Activated CD8-positive, alpha-beta memory T cell treated with anti-CD3 and anti-CD28 coated beads, Interleukin-2, amount 50 U/mL, for 24 hours (primary cell): ENCODE data around the gene LRRC63.
A peak's percentile ranks its signal among the peaks of the same experiment; 100 is the strongest.
"Not testable (repeated sequence)": the region's sequence is repeated elsewhere in the genome, so short reads cannot be mapped to it uniquely, and the experiment has no call there.

ENCODE experiments used
- DNase-seq: peaks from one replicate; pipeline ENCODE4 v3.0.0-alpha.2; 2020; ENCODE audit errors: extremely low read depth

The LRRC63 gene, protein sequence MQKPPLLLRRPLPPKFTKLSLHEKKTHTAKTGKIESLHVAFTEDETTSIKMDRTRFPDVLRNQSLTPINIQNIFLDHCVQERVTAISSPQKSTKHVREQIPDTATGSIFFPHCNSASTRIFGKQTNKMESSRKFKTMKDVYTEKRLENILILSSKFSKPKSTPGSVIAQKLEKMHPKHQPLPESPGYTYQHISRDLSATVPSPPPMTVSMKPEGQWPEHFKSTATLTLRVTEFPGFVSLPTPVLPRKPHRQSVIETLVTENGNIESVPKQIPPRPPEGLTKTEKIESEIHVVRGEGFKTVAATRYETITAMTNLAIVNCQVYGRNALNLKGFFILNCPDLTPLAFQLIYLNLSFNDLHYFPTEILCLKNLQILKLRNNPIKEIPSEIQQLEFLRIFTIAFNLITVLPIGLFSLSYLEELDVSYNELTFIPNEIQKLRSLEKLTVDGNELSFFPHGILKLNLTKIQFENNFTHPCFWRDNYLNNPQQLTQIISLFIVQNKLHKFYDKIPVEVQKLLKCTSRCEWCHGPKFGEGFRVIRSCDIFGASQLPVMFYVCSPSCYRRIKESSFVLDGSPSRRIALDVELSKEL

GRCh38 chr13:46211483-46212351 lies at the start of gene LRRC63:
TSS of gene LRRC63 (plus strand) at chr13:46211928. CDS start at chr13:46213035, 1,107 bp downstream.
- DNase-seq, result peak; percentile 66

- DNase-seq, result not testable (repeated sequence)
Measured at GRCh38 chr13:46162741-46163140, 49.0 kb upstream of the LRRC63 start.

DNA sequence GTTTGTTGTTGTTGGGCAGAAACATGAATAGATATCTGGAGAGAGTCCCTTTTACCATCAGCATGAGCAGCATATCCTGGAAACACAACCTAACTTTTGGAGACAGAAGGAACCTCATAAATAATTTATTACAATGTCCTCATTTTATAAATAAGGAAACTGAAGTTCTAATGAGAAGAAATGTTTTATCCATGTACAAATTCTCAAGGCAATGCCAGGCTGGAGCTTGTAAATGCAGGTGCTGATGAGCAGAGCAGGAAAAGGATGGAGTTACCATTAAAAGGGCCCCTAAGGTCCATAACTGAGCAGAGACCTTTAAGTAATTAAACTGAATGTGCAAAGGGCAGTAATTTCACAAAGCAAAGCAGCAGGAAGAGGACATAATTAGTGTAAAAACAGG lies 47.1 kb upstream of the LRRC63 start:
- DNase-seq, result no peak

DNA sequence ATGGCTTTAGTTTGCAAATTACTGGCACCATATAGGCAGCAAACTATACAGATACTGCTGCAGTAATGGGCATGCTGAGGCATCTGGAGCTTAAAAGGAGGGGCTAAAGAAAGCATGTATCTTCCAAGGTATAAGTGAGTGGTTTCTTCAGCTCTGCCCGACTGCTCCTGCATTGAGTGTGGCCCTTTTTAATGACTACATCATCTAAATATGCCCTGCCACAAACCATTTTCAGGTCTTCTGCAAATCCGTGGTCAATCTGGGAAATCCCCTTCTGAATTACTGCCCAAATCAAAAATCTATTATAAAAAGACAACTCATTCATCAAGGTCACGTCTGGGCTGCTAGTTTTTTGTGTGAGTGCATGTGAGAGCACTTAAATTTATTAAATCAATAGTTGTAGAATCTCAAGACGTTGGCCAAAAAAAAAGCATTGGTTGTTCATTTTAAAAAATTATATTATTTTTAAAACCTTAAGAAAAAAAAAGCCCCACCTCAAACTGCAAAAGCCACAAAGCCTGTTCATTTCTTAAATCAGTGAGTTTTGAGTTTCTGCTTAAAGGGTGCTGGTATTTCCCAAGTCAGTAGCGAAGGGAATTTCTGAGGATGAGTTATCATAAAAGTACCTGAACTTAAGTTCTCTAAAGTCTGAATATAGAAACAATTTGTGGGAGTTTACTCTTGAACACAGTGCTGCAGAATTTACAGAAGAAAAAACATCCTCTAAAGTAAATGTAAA lies 46.1 kb upstream of the LRRC63 start:
- DNase-seq, result no peak

- DNase-seq, result no peak
Measured at GRCh38 chr13:46166224-46166584, 45.5 kb upstream of the LRRC63 start.

DNA sequence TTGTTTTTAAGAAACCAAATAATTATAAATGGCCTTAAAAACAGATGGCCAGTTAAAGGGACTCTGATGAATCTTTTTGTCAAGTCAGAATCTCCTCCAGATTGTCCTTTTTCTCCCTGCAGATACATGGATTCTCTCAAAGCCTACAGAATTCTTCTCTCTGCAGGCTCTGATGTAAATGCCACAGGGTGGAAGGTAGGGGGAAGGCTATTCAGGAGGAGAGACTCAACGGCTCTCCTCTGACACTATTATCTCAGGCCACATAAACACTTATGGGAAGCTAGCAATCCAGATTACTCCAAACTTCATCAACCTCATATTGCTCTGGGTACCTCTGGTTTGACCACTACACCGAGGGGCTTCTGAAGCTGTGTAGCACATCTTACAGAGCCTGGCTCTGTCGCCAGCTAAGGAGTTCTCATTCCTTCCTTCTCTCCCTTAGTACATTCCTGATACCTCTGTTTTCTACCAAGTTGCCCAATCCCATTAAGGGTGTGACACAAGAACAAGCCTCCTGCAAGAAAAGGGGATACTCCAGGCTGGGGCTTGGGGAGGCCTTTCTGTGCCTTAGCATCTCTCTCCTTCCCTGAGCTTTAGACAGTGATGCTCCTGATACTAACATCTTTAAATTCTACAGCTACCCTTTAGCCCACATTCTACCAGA lies 44.6 kb upstream of the LRRC63 start:
- no peak for DNase-seq

DNA sequence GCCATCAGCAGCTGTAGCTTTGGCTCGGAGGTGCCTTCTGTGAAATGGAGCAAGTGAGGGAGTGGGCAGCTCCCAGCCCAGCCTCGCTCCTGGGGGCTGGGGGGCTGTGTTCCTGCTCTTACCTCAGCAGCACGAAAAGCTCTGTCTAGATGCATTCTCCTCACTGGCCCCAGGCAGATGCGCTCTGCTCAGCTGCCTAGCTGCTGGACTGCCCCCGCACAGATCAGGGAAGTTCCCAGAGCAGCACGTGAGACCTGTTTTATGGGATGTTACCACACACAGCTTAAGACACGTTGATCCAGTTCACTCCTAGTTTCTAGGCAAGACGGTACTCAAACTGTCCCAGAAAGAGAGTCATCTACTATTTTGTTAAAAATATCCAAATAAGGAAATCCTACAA lies 43.4 kb upstream of the LRRC63 start:
- no peak for DNase-seq

DNA sequence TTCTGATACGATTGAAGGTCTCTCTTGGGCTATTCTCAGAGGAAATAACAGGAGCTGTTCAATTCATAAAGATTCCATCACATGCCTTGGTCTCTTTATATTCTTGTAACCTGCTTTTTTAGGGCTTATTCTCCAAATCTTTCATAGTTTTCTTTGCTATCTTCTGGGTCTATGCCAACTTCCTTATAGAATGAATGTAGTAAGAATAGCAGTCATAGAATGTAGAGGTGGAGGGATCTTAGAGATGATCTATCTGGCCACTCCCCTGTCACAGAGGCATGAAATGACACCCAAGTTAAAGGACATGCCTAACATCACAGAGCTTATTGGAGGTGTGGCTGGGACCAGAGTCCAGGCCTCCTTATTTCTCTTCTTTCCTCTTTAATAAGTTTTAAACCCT lies 42.9 kb upstream of the LRRC63 start:
- DNase-seq, result no peak

GRCh38 chr13:46169758-46170157 lies 42.0 kb upstream of the LRRC63 start:
- DNase-seq, result no peak

DNA sequence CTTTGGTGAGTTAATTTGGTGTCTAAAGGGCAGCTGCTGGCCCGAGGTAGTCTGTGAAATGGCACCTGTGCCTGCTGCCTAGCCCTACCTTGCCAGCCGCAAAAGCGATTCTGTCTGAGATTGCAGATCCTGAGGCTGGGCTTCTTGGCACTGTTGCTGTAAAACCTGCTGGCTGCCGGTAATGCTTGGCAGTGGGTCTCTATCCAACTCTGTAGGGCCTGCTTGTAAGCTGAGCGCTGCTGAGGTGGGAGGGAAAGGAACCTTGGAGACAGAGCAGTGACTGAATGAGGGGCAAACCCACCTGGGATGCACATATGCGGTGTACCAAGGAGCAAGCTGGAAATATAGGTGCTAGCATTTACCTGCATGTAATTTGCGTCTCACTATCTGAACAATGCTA lies 41.5 kb upstream of the LRRC63 start:
- DNase-seq, result no peak

- no peak for DNase-seq
Measured at GRCh38 chr13:46170687-46171086, 41.0 kb upstream of the LRRC63 start.

DNA sequence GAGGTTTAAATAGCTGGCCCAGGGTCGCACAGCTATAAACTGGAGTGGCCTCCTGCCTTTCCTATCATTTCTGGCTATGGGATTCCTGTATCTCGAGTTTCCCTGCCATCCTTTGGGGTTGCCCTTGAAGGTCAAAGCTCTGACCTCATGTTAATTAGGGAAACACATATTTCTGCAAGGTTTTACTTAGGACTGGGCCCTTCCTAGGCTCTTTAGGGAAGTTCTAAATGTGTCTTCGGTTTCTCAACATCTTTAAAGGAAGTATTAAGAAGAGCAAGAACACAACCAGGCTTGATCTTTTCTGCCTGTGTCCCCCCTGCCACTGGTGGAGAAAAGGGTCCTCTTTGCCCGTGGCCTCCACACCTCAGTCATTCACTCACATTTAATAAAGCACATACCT lies 40.5 kb upstream of the LRRC63 start:
- no peak for DNase-seq

DNA sequence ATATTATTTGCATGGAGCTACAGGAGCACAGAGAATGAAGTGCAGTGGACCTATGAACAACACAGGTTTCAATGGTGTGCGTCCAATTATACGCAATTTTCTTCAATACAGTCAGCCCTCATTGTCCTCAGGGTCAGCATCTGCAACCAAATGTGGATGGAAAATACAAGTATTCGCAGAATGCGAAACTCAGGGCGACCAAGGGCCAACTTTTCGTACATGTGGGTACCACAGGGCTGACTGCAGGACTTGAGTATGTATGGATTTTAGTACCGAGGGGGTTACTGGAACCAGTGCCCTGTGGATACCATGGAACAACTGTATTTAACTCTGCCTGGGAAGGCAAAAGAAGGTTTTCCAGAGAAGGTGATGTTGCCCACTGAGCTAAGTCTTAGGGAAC lies 40.0 kb upstream of the LRRC63 start:
- DNase-seq, result no peak

DNA sequence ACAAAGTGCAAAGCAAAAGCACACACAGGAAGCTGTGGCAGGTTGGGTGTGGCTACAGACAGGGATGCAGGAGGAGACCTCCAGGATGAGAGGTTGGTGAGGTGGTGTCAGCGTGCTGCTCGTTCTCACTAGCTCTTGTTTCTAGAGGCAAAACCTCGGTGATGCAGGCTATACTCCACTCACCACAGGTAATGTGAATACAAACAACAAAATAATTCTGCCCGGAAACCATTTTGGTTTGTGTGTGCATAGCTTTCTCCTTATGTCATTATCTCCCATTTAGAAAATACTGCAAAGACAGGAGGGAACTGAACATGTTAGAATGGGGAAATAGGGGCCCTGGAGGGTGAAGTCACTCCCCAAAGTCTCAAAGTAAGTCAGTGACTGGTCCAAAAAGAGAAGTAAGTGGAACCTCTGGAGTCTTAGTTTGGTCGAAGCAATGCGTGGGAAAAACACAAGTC lies 39.2 kb upstream of the LRRC63 start:
- no peak for DNase-seq

GRCh38 chr13:46173656-46174055 lies 38.1 kb upstream of the LRRC63 start:
- DNase-seq, result no peak

DNA sequence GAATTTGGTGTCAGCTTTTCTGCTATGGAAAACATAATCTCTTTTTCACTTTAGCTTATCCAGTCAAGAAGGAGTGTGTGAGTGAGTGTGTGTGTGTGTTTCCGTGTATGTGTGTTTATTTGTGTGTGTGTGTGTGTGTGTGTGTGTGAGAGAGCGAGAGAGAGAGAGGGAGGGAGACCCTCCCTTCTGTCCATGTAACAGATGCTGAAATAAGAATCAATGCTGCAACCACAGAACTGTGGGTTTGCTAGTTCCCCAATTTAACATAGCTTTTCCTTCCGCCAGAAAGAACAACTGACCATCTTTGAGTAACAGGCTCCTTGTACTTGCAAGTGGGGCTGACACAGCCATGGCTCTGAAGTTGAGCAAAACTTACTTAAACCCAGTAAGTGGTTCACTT lies 35.0 kb upstream of the LRRC63 start:
- DNase-seq, result no peak

GRCh38 chr13:46178143-46178542 lies 33.6 kb upstream of the LRRC63 start:
- DNase-seq, result no peak

DNA sequence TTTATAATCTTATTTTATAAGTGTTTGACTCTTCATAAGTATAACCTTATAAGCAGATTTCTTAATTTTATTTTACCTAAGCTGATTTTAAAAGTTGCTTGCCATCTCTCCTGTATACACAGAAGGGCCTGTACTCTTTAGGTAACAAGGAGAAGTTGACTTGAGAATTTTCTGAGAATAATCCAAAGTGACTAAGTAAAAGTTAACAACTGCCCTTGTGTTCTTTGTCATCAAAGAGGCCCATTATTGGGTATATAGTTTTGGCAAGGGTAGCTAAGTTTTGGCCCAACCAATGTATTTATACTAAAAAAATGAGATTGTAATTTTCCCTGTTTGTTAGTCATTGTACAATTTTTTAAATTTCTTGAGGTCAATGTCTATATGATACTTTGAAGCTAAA lies 32.9 kb upstream of the LRRC63 start:
- DNase-seq, result no peak

- no peak for DNase-seq
Measured at GRCh38 chr13:46179491-46179908, 32.2 kb upstream of the LRRC63 start.

DNA sequence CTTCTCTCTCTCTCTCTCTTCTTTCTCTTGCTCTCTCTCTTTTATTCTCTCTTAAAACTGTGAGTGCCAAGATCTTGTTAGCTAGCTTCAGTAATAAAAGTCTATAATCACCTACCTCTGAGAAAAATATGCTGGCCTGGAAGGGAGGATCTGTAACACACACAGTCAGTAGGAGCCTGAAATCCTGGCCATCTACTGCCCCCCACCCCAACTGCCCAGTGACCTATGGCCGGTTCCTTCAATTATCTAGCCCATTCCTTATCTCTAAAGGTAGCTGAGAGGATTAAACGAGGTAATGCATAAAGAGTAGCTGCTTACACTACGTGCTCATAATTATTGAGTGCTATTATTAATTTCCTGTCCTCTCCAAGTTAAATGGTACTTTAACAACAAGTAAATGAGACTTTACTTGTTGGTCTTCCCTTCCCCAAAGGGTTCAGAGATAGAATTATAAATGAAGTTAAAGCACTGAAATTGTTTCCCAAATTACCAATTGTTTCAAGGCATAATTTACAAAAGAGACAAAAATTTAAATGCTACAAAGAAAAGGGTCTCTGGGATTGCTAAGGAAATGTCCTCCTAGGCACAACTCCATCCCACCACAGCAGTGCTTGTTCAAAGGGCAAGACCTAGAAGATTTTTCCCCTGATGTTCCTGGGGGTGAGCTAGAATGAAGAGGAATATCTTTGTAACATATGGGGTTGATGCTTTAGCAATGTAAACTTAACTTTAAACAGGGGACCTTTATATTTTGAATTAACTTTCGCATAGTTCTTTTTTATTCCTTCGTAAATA lies 31.6 kb upstream of the LRRC63 start:
- no peak for DNase-seq
